HL-60 (cell line): ENCODE results near the gene PPFIA3.

Experiments used
- CTCF ChIP-seq: IDR thresholded peaks from one replicate; pipeline ENCODE4 v1.5.1; 2011; ENCODE audit warnings: low read length, control low read depth, inconsistent platforms; ENCODE audit not compliant: insufficient read depth
- REST ChIP-seq: IDR thresholded peaks from 2 replicates; pipeline ENCODE4 v1.6.1; 2012; ENCODE audit warnings: low read depth; ENCODE audit not compliant: insufficient replicate concordance
- SPI1 ChIP-seq: IDR thresholded peaks from 2 replicates; pipeline ENCODE4 v1.6.1; 2012; ENCODE audit warnings: low read depth, mild to moderate bottlenecking, borderline replicate concordance

GRCh38 chr19:49107625-49108459 is 11.5 kb upstream of the PPFIA3 start:
- TF ChIP-seq CTCF (no peak), REST (no peak), SPI1 (no peak)
